Adipose tissue (tissue), 3 donors: Measurements from ENCODE around the gene LPP. TPM values are rescaled to one million over a fixed set of nuclear protein-coding genes. Genes with fewer than 3 reads are reported as not detected.

ENCODE experiments used
- H3K27ac ChIP-seq: one replicate; pipeline ENCODE4 v1.5.1; 2013; ENCODE audit warnings: low read depth, low read length
- WGBS, 3 donors: extraction: QIAGEN DNeasy Blood & Tissue Kit; methylation state at CpG; one replicate each; pipeline ENCODE4 v1.1.7; 2013; 5-methylcytosine and 5-hydroxymethylcytosine counted together
- polyA plus RNA-seq, 3 donors: library from polyadenylated mRNA; stranded (reverse); fragments of 200-250 nt; gene quantifications; one replicate each; pipeline ENCODE4 v1.2.3, GENCODE V29; 2013
- donor health status: healthy with polysubstance abuse.
- donor health status: Bipolar disorder and iron deficiency.
- donor health status: healthy.

Gene LPP
- polyA plus RNA-seq, 3 donors: 3.6 to 25.6 (median 11.3) TPM

DNA sequence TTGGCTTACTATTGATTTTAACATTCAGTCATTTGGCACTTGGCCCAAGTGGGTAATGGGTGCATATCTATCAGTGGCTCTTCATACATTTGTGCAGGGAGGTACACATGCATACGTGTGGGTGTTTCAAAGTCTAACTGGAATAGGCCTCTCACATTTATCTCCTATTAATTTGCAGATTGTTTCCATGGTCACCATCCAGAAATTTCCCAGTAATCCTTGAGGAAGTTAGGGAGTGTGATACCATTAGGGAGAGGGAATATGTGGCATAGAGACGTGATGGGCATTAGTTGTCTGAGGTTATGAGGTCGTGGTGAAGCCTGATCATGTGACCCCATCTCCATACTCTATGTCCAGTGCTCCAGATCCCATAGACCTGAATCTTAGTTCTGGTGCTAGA is 102.8 kb downstream of the LPP start:
- no peak overlapping the region for H3K27ac ChIP-seq
- WGBS, 3 donors: 58 to 87% (median 83%) methylated on average over 3 of the region's 3 CpGs

DNA sequence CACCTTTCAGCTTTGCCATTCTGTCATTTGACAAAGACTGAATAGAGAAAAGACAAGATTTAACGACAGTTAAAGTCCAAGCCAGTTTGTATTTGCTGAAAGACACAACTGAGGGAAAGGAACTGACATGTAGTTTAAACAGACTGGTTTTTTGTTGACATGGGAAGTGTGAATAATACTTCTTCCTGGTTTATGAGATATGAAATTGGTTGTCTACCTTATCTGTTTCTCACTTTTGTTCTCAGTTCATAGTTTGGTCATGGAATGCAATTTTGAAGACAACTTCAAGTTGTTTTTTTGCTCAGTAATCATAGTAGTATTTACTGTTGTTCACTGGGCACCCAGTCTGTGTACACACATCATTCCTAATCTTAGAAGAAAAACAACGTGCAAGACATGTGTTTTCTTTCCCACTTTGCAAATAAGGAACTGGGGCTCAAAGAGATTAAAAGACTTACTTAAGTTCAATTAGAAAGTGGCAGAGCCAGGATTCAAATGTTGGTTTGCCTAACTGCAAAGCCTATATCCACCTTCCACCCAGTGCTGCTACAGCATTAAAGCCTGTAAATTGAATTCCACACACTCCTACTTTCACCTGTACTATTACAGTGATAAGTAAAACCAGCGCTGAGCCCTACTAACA is 103.5 kb downstream of the LPP start:
- 35 to 87% (median 82%) methylated on average over 3 of the region's 3 CpGs for WGBS, 3 donors
- H3K27ac ChIP-seq: no peak overlapping the region

DNA sequence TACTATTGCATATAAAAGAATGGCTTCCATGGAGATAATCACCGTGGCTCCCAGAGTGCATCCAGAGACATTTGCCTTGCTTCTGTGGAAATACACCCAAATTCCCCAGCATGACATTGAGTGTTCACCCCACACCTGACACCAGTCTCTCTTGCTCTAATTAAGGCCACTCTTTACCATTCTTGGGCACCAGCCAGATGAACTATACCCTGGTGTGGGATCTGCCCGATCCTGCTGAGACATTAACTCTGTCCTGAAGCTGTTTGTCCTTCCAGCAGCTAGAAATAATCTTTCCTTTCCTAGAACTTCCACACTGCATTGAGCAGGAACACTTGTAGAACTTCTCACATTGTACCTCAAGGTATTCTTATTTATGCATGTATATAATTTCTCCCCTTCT is 105.2 kb downstream of the LPP start:
- WGBS, 3 donors: 68 to 83% (median 83%) methylated on average over 2 of the region's 2 CpGs

DNA sequence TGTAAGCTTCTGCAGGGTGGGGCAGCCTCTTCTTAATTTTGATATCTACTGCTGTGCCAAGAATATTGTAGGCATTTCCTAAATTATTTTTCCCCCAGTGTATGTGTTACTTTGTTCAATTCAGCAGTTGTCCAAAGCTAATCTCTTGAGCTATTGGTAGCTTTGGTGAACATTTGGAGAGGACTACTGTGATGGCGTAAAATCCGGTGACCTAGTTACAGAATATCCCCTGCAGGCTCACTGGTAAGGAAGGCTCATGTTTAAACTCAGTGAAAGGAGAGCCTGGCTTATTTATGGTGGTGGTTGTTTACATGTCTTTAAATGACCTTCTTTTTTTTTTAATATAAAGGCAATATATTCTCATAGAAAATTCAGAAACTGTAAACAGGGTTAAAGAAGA is 105.6 kb downstream of the LPP start:
- WGBS, 3 donors: 84 to 100% (median 88%) methylated on average over 2 of the region's 2 CpGs
- no peak overlapping the region for H3K27ac ChIP-seq

More for the DNA sequence above, 105.2 kb downstream of the LPP start:
- no peak overlapping the region for H3K27ac ChIP-seq

DNA sequence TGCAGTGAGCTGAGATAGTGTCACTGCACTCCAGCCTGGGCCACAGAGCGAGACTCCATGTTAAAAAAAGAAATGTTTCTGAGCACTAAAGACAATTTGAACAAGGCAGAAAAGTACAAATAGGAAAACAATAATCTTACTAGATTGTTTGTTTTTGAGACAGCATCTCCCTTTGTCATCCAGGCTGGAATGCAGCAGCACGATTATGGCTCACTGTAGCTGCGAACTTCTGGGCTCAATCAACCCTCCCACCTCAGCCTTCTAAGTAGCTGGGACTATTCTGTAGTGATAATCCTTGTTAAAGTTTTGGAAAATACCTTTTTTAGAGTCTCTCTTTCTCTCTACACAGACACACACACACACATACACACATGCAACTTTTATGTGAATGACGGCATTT is 107.1 kb downstream of the LPP start:
- no peak overlapping the region for H3K27ac ChIP-seq
- 91 to 95% (median 91%) methylated on average over 4 of the region's 4 CpGs for WGBS, 3 donors

DNA sequence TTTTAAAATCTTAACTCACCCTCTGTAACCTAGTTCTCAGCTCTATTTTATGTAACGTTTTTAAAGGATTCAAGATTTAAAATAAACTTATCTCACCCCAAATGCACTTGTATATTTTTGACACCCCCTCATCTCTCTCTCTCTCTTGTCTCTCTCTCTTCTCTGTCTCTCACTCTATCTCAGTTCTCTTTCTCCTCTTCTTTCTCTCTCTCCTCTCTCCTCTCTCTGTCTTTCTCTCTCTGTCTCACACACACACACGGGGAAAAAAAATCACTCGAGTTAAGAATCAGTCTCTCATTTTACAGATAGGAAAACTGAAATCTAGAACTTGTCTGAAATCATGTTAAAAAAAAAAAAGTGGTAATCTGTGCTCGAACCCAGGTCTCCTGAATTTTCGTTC is 108.5 kb downstream of the LPP start:
- no peak overlapping the region for H3K27ac ChIP-seq
- WGBS, 3 donors: 77 to 88% (median 87%) methylated on average over 5 of the region's 5 CpGs

DNA sequence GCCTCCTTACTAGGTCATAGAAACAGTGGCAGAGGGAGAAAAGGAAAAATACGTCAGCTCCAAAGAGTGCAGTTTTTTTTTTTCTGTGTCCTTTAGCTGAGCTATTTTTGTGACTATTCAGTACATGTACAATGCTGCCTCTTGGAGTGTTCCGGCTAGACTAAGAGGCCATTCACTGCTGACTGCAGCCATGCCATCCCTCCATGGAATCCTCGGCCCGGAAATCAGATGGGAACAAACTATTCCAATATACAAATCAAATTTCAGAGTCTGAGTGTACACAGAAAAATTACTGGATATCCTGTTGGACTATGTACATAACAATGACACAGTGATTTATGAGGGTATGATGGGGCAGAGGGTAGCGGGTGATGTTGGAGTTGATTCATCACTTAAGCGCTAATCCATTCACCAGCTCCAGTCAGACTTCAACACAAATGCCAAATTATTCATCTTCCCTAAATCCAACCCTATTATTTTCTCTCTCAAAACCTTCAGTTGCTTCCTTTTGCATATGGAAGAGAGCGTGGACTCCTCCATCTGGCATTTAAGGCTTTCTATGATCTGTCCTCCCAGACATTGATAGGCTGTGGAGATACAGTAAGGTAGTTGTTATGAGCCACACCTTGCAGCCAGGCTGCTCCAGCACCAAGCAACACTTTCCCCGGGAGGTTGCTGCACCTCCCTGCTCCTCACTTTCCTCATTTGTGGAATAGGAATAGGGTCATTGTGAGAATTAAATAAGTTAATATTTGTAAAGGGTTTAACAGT is 109.1 kb downstream of the LPP start:
- no peak overlapping the region for H3K27ac ChIP-seq
- 81 to 87% (median 87%) methylated on average over 8 of the region's 8 CpGs for whole genome bisulfite sequencing, 3 donors

DNA sequence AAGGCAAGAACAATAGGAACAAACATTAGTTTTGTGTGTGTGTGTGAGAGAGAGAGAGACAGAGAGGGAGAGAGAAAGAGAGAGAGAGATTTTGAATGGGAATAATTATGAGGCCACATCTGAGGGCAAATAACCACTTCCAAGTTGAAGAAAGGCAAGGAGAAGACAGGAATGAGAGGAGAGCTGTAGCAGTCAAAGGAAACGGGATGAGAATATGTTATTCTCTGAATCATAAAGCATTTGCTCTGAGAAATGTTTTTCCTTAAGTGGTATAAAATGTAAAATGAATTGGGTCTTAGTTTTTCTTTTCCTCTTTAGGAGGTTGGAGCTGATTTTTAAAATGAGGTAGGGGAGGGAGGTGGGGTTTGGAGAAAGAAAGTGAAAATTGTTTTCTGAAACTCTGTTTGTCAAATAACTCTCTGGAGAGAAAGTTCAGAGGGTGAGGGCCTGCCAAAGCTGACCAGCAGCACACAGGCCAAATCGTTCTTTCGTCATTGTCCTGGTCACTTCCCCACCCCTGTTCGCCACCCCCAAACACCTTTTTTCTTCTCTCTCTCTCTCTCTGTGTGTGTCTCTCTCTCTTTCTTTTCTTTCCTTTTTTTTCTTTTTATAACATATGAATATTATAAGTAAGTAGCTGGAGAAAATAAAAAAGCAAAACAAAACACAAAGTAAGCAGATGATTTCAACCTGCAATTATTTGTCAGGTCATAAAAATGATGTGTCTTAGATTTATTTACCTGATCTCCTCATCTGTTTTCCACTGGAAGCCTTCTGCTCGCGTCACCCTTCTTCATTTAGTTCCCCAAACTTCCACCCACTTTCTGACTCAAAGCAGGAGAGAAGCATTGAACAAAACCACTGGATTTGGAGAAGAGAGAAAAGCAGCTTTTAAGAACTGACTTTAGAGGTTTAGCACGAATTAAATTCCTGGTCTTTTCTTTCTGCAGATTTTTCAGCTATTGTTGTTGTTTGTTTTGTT is 110.6 kb downstream of the LPP start:
- no peak overlapping the region for H3K27ac ChIP-seq
- 63 to 78% (median 64%) methylated on average over 7 of the region's 7 CpGs for WGBS, 3 donors

DNA sequence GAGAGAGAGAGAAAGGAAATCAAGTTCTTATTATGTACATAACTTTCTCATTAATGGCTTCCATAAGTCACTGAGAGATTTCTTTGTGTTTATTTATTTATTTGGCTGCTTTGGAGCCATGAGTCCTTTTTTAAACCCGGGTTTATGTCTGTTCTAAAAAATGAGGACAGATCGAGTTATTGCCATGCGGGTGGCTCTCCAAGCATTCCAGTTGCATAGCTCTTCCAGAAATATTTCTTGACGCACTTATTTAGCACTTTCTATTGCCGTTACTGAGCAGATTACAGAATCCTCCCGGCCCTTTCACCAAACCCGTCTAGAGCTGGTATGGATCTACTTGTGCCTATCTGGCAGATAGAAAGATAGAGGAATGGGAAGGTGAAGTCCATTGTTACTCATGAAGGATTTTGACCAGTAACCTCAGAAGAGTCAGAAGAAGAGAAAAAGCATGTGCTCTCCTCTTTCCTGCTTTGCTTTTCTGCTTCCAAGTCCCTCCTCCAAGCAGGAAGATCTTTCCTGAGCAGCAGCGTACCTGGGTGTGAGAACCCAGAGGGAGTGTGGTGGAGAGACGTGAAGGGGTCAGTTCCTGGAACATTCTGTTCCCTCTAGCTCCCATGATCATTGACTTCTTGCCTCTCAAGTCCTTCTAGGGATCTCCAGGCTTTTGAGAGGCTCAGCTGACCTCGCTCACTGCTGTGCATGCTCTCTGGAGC is 112.8 kb downstream of the LPP start:
- WGBS, 3 donors: 60 to 87% (median 62%) methylated on average over 10 of the region's 10 CpGs
- H3K27ac ChIP-seq: no peak overlapping the region

DNA sequence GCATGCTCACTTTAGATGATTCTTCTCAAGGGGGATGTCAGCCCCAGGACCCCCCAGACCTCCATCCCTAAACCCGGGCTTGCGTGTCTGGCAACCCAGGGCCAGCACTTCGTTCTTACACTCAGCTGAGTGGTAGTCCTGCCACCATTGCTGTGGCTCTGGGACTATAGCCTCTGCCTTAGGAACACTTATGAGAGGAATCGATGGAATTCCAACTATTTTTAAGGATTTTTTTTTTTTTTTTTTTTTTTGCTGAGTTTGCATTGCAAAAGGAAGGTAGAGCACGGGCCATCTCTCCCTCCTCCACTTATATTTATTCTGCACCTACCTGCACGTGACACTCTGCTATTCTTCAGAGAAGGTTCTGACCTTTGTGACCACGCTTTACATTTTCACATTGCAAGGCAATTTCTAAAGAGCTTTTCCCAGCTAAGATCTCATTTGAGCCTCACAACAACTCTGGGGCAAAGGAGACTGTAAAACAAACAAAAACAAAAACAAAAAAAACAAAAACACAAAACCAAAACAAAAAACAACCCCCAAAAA is 113.9 kb downstream of the LPP start:
- no peak overlapping the region for H3K27ac ChIP-seq
- 93 to 98% (median 98%) methylated on average over 7 of the region's 7 CpGs for WGBS, 3 donors

DNA sequence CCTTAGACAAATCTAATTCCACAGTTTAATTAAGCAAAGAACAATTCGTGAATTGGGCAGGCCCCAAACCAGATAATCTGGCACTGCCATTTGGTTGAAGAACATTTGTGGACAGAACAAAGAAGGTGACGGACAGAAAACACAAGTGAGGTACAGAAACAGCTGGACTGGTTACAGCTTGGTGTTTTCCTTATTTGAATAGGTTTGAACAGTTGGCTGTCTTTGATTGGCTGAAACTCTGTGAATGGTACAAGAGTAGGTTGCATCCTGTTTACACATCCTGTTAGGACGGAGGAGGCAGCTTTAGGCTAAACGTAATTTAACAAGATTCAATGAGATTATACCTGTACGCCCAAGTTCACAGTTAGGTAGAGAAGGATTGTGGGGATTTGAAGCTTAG is 114.4 kb downstream of the LPP start:
- WGBS, 3 donors: 88 to 92% (median 88%) methylated on average over 5 of the region's 5 CpGs
- H3K27ac ChIP-seq: no peak overlapping the region

DNA sequence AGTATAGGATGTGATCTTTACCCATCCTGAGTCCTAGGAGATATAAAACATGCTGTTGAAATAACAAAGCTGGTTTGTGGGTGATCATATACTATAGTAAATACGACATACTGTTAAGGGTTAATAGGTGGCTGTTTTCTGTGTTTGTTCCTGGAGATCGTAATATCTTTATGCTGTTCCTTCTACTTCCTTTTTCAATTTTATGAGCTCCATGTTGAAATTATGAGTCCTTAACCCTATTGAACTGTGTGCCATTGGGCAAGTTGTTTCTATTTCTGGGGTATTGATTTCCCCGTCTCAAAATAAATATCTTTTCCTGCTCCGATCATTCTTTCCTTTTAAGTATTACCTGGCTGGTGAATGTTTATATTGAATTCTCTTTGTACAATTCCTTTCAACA is 115.1 kb downstream of the LPP start:
- no peak overlapping the region for H3K27ac ChIP-seq
- WGBS, 3 donors: 50 to 82% (median 74%) methylated on average over 4 of the region's 4 CpGs

DNA sequence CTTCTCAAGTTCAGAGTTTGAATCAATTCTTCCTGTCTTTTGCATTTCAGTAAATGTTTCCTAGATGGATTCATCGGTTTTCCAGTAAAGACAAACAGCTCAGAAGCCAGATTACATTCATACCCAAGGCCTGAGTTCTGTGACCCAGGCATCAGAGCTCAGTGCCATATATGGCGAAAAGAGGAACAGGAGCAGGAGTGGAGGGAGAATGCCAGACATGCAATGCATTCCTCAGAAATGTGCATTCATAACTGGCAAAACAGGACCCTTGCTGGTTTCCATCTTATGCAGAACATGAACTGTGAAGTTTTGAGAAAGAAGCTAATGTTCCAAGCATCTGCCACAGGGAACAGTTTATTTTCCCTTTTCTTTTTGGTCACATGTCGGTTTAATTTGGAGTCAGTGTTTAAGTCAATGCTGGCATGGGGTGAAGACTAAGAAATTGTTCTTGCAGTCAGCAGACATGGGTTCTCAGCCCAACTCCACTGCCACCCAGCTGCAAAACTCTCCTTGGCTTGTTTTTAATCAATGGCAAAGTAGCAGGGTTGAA is 116.5 kb downstream of the LPP start:
- H3K27ac ChIP-seq: no peak overlapping the region
- WGBS, 3 donors: 48 to 68% (median 50%) methylated on average over 3 of the region's 3 CpGs

DNA sequence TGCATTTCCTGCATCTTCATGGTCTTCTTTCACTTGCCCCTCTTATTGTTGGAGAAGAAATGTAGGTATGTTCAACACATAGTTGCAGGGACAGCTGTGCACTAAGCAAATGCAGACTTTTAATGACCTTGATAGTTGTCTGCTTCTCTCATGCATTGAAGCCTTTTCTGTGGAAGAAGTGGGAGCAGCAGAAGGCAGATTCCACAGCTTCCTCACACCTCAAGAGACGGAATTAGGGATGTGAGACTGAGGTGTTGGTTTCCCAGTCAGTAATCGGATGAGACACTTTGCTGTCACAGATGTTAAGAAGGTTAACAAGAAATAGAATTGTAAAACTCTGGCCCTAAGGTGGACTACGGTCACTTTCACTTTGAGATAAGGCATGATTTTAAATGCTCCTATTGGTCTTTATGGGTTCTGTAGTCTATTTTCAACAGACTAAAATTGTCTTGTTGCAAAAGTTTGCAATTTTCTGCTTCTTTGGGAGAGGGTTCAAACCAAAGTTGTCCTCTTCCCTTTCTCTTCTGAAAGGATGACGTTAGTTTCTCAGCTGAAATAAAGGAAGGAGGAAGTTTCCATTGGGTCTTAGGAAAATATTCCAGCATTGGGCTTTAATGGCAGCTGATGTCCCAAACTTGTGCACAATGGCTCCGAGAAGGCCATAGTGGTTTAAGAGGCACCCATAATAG is 117.4 kb downstream of the LPP start:
- WGBS, 3 donors: 76 to 96% (median 80%) methylated on average over 5 of the region's 5 CpGs

DNA sequence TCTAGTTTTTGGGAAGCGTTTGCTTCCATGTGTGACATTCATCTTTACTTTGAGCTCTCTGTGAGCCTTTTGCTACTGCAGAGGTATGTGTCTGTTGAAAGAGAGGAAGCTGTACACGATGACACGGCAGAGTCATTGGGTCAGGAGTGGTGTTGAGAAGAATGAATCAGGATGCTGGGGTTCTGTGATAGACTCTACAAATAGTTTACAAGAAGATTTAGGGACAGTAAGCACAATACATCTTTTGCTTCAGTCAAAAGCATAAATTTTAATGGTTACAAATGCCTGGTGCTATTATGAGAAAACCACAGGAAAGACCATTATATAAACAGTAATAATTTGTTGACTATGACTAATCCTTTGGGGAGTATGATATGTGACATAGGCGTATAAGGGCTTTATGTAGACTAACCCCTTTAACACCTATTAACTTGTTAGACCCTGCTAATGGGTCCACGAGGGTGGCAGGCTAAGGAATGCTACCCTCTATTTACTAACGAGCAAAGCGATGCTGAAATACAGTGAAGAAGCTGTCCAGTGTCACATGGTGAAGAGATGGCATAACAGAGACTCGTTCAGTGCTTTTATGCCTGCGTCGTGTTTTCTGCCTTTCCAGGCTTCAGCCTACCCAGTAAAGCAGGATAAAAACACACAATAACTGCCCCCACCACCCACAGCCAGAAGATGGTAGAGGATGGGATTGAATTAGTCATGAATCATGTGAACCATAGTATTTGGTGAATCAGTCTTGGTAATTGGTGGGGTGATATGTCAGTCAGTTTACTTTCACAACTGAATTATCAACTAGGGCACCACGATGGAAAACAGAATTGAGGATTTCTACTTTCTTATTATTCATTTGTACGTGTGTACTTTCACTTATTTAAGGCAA is 118.8 kb downstream of the LPP start:
- H3K27ac ChIP-seq: no peak overlapping the region
- WGBS, 3 donors: 81 to 93% (median 84%) methylated on average over 12 of the region's 12 CpGs

More for the DNA sequence above, 117.4 kb downstream of the LPP start:
- H3K27ac ChIP-seq: no peak overlapping the region

DNA sequence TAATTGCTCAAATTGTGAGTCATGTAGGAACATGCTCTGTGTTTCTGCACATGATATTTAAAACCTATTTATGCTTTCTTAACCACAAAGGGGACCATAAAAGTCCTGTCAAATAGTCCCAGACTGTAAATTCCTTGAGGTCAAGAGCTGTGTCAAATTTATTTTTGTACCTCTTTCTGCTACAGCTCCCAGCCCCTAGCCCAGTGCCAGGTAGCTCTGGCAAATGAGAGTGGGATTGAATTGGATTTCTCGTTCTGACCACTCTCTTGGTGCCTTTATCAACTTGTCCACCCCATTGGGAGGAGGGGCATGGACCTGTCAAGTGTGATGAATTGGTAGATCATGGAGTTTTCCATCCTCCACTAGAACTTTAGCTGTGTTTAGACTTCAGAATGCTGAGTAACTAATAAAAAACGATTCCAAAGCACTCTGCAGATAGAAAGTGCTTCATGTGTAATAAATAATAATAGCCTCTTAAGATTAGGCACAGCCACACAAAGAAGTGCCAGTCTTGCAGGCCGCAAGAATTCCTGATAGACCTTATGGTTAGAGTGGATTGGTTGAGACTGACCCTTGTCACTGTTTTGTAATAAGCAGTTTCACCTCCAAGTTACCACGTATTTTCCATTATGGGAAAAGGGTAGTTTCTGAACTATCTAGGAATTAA is 120.4 kb downstream of the LPP start:
- 64 to 84% (median 78%) methylated on average over 4 of the region's 4 CpGs for WGBS, 3 donors
- no peak overlapping the region for H3K27ac ChIP-seq
